GM12874 (cell line): ENCODE results near the gene ZNF774.

Source experiments
- CTCF ChIP-seq: IDR thresholded peaks from 2 replicates; pipeline ENCODE4 v1.5.1; 2011; ENCODE audit warnings: low read depth, mild to moderate bottlenecking, control low read depth, low read length, moderate library complexity; ENCODE audit not compliant: insufficient read depth

Gene ZNF774

GRCh38 chr15:90382320-90382719 lies 30.2 kb downstream of the ZNF774 start:
- TF ChIP-seq CTCF = no peak

GRCh38 chr15:90386221-90386620 lies 34.1 kb downstream of the ZNF774 start:
- no peak for TF ChIP-seq CTCF

- TF ChIP-seq CTCF = no peak
Measured at GRCh38 chr15:90387534-90388461, 35.7 kb downstream of the ZNF774 start, which contains the start of gene IQGAP1. Gene IQGAP1 (plus strand): TSS chr15:90388242. CDS start chr15:90388342, 100 bp downstream.

GRCh38 chr15:90388462-90389380 lies 36.6 kb downstream of the ZNF774 start:
- no peak for TF ChIP-seq CTCF

GRCh38 chr15:90389513-90389912 lies 37.4 kb downstream of the ZNF774 start:
- TF ChIP-seq CTCF = no peak

GRCh38 chr15:90393040-90393439 lies 41.0 kb downstream of the ZNF774 start:
- TF ChIP-seq CTCF = no peak

- no peak for TF ChIP-seq CTCF
Measured at GRCh38 chr15:90394074-90394473, 42.0 kb downstream of the ZNF774 start.
